AG09309 (cell line): Measurements from ENCODE around the gene RALA.
A peak's percentile ranks its signal among the peaks of the same experiment; 100 is the strongest.
"Not testable (repeated sequence)": the region's sequence is repeated elsewhere in the genome, so short reads cannot be mapped to it uniquely, and the experiment has no call there.

Experiments
- DNase-seq: peaks from one replicate; pipeline ENCODE4 v3.0.0-alpha.2; 2010; ENCODE audit warnings: low read depth
- H3K4me3 ChIP-seq: 2 replicates; pipeline ENCODE4 v1.5.1; 2011; ENCODE audit warnings: mild to moderate bottlenecking, low read depth, low read length, moderate library complexity; ENCODE audit not compliant: control insufficient read depth
- CTCF ChIP-seq: IDR thresholded peaks from 2 replicates; pipeline ENCODE4 v1.5.1; 2011; ENCODE audit warnings: mild to moderate bottlenecking, low read depth, low read length, inconsistent platforms; ENCODE audit not compliant: insufficient read depth, control insufficient read depth; ENCODE audit errors: missing control alignments

Gene RALA

GRCh38 chr7:39750253-39751077 lies 127.1 kb downstream of the RALA start:
- no peak for DNase-seq
- TF ChIP-seq CTCF, result no peak
- no peak overlapping the region for H3K4me3 ChIP-seq

GRCh38 chr7:39753237-39753636 lies 129.9 kb downstream of the RALA start:
- DNase-seq, result not testable (repeated sequence)

GRCh38 chr7:39753823-39754325 lies 130.5 kb downstream of the RALA start:
- no peak for TF ChIP-seq CTCF
- peak overlapping the region; percentile 24 for H3K4me3 ChIP-seq
- no peak for DNase-seq

More at GRCh38 chr7:39753237-39753636, 129.9 kb downstream of the RALA start:
- H3K4me3 ChIP-seq, result not testable (repeated sequence)

GRCh38 chr7:39754326-39755120 lies 131.2 kb downstream of the RALA start:
- DNase-seq, result no peak
- peak overlapping the region; percentile 24 for H3K4me3 ChIP-seq
- no peak for TF ChIP-seq CTCF

GRCh38 chr7:39757604-39758003 lies 134.2 kb downstream of the RALA start:
- no peak for DNase-seq
- no peak for TF ChIP-seq CTCF
- no peak overlapping the region for H3K4me3 ChIP-seq
